Measurements from ENCODE around the gene RAVER2.
A peak's percentile ranks its signal among the peaks of the same experiment; 100 is the strongest.
"Not testable (repeated sequence)": the region's sequence is repeated elsewhere in the genome, so short reads cannot be mapped to it uniquely, and the experiment has no call there.

The RAVER2 gene

GRCh38 chr1:64814427-64814826, 69.6 kb downstream of the RAVER2 start:
- no peak for DNase-seq (ENCODE audit: low spot score)

GRCh38 chr1:64817364-64817763, 72.5 kb downstream of the RAVER2 start:
- DNase-seq (ENCODE audit: low spot score): not testable (repeated sequence)

GRCh38 chr1:64820572-64820971, 75.7 kb downstream of the RAVER2 start:
- not testable (repeated sequence) for DNase-seq (ENCODE audit: low spot score)

GRCh38 chr1:64822621-64823020, 77.7 kb downstream of the RAVER2 start:
- DNase-seq (ENCODE audit: low spot score): no peak

- peak; percentile 23 for DNase-seq (ENCODE audit: low spot score)
Observed at GRCh38 chr1:64823691-64824476, 79.0 kb downstream of the RAVER2 start.

GRCh38 chr1:64826991-64827390, 82.1 kb downstream of the RAVER2 start:
- DNase-seq (ENCODE audit: low spot score): no peak

GRCh38 chr1:64828829-64829228, 84.0 kb downstream of the RAVER2 start:
- no peak for DNase-seq (ENCODE audit: low spot score)

- no peak for DNase-seq (ENCODE audit: low spot score)
Observed at GRCh38 chr1:64829411-64830029, 84.6 kb downstream of the RAVER2 start.

- no peak for DNase-seq (ENCODE audit: low spot score)
Observed at GRCh38 chr1:64830030-64830651, 85.3 kb downstream of the RAVER2 start.

- DNase-seq (ENCODE audit: low spot score): no peak
Observed at GRCh38 chr1:64834734-64835133, 89.9 kb downstream of the RAVER2 start.

- no peak for DNase-seq (ENCODE audit: low spot score)
Observed at GRCh38 chr1:64836802-64837201, 91.9 kb downstream of the RAVER2 start.

- no peak for DNase-seq (ENCODE audit: low spot score)
Observed at GRCh38 chr1:64838486-64838885, 93.6 kb downstream of the RAVER2 start.

- no peak for DNase-seq (ENCODE audit: low spot score)
Observed at GRCh38 chr1:64839261-64839660, 94.4 kb downstream of the RAVER2 start.

GRCh38 chr1:64839732-64840405, 95.0 kb downstream of the RAVER2 start:
- no peak for DNase-seq (ENCODE audit: low spot score)

GRCh38 chr1:64841330-64842065, 96.6 kb downstream of the RAVER2 start:
- no peak for DNase-seq (ENCODE audit: low spot score)

GRCh38 chr1:64842224-64842623, 97.3 kb downstream of the RAVER2 start:
- DNase-seq (ENCODE audit: low spot score): no peak

GRCh38 chr1:64843675-64844074, 98.8 kb downstream of the RAVER2 start:
- DNase-seq (ENCODE audit: low spot score): no peak

GRCh38 chr1:64844175-64844574, 99.3 kb downstream of the RAVER2 start:
- DNase-seq (ENCODE audit: low spot score): no peak

GRCh38 chr1:64844609-64845008, 99.7 kb downstream of the RAVER2 start:
- no peak for DNase-seq (ENCODE audit: low spot score)

- no peak for DNase-seq (ENCODE audit: low spot score)
Observed at GRCh38 chr1:64845831-64846425, 101.1 kb downstream of the RAVER2 start.

- DNase-seq (ENCODE audit: low spot score): no peak
Observed at GRCh38 chr1:64846573-64847430, 101.9 kb downstream of the RAVER2 start.
